Fibroblast of lung (primary cell): ENCODE measurements around the gene POGLUT2. TPM values are rescaled to one million over a fixed set of nuclear protein-coding genes. Genes with fewer than 3 reads are reported as not detected.
A peak's percentile ranks its signal among the peaks of the same experiment; 100 is the strongest.

Experiments used
- DNase-seq, 2 donors: peaks; one replicate each; pipeline versions ENCODE4 v3.0.0 to v3.0.0-alpha.2; 2010; ENCODE audit warnings: low read depth in 2 of 2
- H2AFZ ChIP-seq: 2 replicates; pipeline ENCODE4 v1.5.1; 2012; ENCODE audit warnings: low read length, control low read depth, inconsistent platforms
- H3K27ac ChIP-seq: 2 replicates; pipeline ENCODE4 v1.5.1; 2011; ENCODE audit warnings: low read length, control low read depth; ENCODE audit not compliant: insufficient read depth
- H3K27me3 ChIP-seq: 2 replicates; pipeline ENCODE4 v1.5.1; 2011; ENCODE audit warnings: mild to moderate bottlenecking, low read length; ENCODE audit not compliant: control insufficient read depth, insufficient read depth
- H3K36me3 ChIP-seq: 2 replicates; pipeline ENCODE4 v1.5.1; 2011; ENCODE audit warnings: low read length; ENCODE audit not compliant: control insufficient read depth, insufficient read depth
- H3K4me1 ChIP-seq: 2 replicates; pipeline ENCODE4 v1.5.1; 2011; ENCODE audit warnings: low read length; ENCODE audit not compliant: control insufficient read depth, insufficient read depth; ENCODE audit errors: extremely low read depth
- H3K4me2 ChIP-seq: 2 replicates; pipeline ENCODE4 v1.5.1; 2011; ENCODE audit warnings: low read length, control low read depth; ENCODE audit not compliant: insufficient read depth; ENCODE audit errors: extremely low read depth
- H3K4me3 ChIP-seq, 4 experiments: fragments of 200-600 bp in 1 of 4; sonication (generic) in 1 of 4; replicated peaks in 1 of 4; 2 replicates each; pipeline ENCODE4 v1.5.1; 2011 to 2016; ENCODE audit warnings: low read length in 4 of 4, low read depth in 3 of 4, mild to moderate bottlenecking in 3 of 4, control low read depth in 2 of 4, inconsistent platforms in 1 of 4, mixed read lengths in 1 of 4; ENCODE audit not compliant: insufficient read depth in 1 of 4; ENCODE audit errors: control extremely low read depth in 1 of 4
- H3K79me2 ChIP-seq: 2 replicates; pipeline ENCODE4 v1.5.1; 2012; ENCODE audit warnings: mild to moderate bottlenecking, low read length, inconsistent platforms; ENCODE audit not compliant: control insufficient read depth, insufficient read depth
- H3K9ac ChIP-seq: 2 replicates; pipeline ENCODE4 v1.5.1; 2011; ENCODE audit warnings: mild to moderate bottlenecking, low read length, control low read depth; ENCODE audit not compliant: insufficient read depth
- H3K9me3 ChIP-seq: 2 replicates; pipeline ENCODE4 v1.5.1; 2012; ENCODE audit warnings: low read depth, low read length; ENCODE audit not compliant: control insufficient read depth, insufficient read depth
- H4K20me1 ChIP-seq: 2 replicates; pipeline ENCODE4 v1.5.1; 2011; ENCODE audit warnings: low read length; ENCODE audit not compliant: control insufficient read depth, insufficient read depth; ENCODE audit errors: extremely low read depth
- CTCF ChIP-seq, 2 donors: IDR thresholded peaks in 1 of 2; conservative IDR thresholded peaks in 1 of 2; 1 replicate in 1 of 2; 2 replicates in 1 of 2; pipeline ENCODE4 v1.5.1; 2011 to 2012; ENCODE audit warnings: low read length in 2 of 2, control low read depth in 1 of 2, inconsistent platforms in 1 of 2, low read depth in 1 of 2, mild to moderate bottlenecking in 1 of 2
- EZH2 ChIP-seq: IDR thresholded peaks from 2 replicates; pipeline ENCODE4 v1.5.1; 2012; ENCODE audit warnings: low read length, control low read depth, mild to moderate bottlenecking; ENCODE audit errors: missing control alignments
- polyA plus RNA-seq, 2 donors: library from polyadenylated mRNA; depleted of rRNA in 1 of 2; stranded (reverse) in 1 of 2; unstranded in 1 of 2; fragments of >200 nt; gene quantifications; 2 replicates each; pipeline ENCODE4 v1.2.1, GENCODE V29; 2011 to 2012; ENCODE audit warnings: missing spikeins in 1 of 2
- total RNA-seq: library from RNA; depleted of rRNA; stranded (reverse); fragments of >200 nt; gene quantifications from 2 replicates; pipeline ENCODE4 v1.2.1, GENCODE V29; 2014

Gene POGLUT2
- total and polyA plus RNA-seq, 2 donors (not counting 1 experiment from before 2014, with no cell fraction given): 11.7 to 18.1 TPM

- peak overlapping the region; percentile 92 for H3K4me2 ChIP-seq
- H4K20me1 ChIP-seq: no peaks in the 10 kb centered on the region
- no peaks in the 10 kb centered on the region for H3K9me3 ChIP-seq
- peak overlapping the region; percentile 98 for H3K27ac ChIP-seq
- peak overlapping the region; percentile 96 for H3K9ac ChIP-seq
- TF ChIP-seq CTCF (conservative IDR thresholded peaks at IDR 0.05 in 1 of 2, IDR thresholded peaks at IDR 0.05 in 1 of 2; ENCODE audit: low read depth in 1 of 2, low read length in 2 of 2): no peak
- TF ChIP-seq EZH2: no peak
- H3K27me3 ChIP-seq: no peaks in the 10 kb centered on the region
- peak; percentile 41 for DNase-seq
- H3K36me3 ChIP-seq: no peaks in the 10 kb centered on the region
- H3K4me3 ChIP-seq: peak overlapping the region; percentile 82 to 100 (median 96)
- H3K79me2 ChIP-seq: peaks cover 44% of the 10 kb centered on the region
- H3K4me1 ChIP-seq: peaks cover 3% of the 10 kb centered on the region
- H2AFZ ChIP-seq: peak overlapping the region; percentile 95
Observed at GRCh38 chr13:102846261-102847015, 47.7 kb upstream of the POGLUT2 start.

GRCh38 chr13:102845630-102846260 is 47.0 kb upstream of the POGLUT2 start, which contains the start of gene ERCC5:
Gene ERCC5 (plus strand): TSS chr13:102846032. CDS start chr13:102846267, 235 bp downstream.
- Histone ChIP-seq H4K20me1 (no peaks in the 10 kb centered on the region), H3K4me2 (peak within 1 kb of the TSS; percentile 92), H3K27ac (peak within 1 kb of the TSS; percentile 98), H3K36me3 (no peaks in the 10 kb centered on the region), H3K79me2 (peaks cover 44% of the 10 kb centered on the region), H3K9me3 (no peaks in the 10 kb centered on the region), H3K4me1 (peaks cover 3% of the 10 kb centered on the region), H3K27me3 (no peaks in the 10 kb centered on the region), H3K9ac (peak within 1 kb of the TSS; percentile 96), H3K4me3 (peak within 1 kb of the TSS; percentile 82 to 100 (median 96)), H2AFZ (peak within 1 kb of the TSS; percentile 97)
- peak; percentile 96 for DNase-seq
- TF ChIP-seq EZH2: no peak

GRCh38 chr13:102845289-102845629 is 46.5 kb upstream of the POGLUT2 start:
- Histone ChIP-seq H3K4me3 (peak overlapping the region; percentile 82 to 100 (median 96)), H3K79me2 (peaks cover 39% of the 10 kb centered on the region), H3K36me3 (no peaks in the 10 kb centered on the region), H4K20me1 (no peaks in the 10 kb centered on the region), H3K27me3 (no peaks in the 10 kb centered on the region), H3K9me3 (no peaks in the 10 kb centered on the region), H3K4me1 (peaks cover 3% of the 10 kb centered on the region), H3K9ac (peak overlapping the region; percentile 96), H2AFZ (peak overlapping the region; percentile 97), H3K4me2 (peak overlapping the region; percentile 90), H3K27ac (peak overlapping the region; percentile 98)
- TF ChIP-seq EZH2 (no peak), CTCF (conservative IDR thresholded peaks at IDR 0.05 in 1 of 2, IDR thresholded peaks at IDR 0.05 in 1 of 2; ENCODE audit: low read depth in 1 of 2, low read length in 2 of 2) (no peak)
- no peak for DNase-seq
